Pericardium fibroblast (primary cell): ENCODE results near the gene FZD2. TPM values are rescaled to one million over a fixed set of nuclear protein-coding genes. Genes with fewer than 3 reads are reported as not detected.

ENCODE experiments used
- total RNA-seq: library from RNA; depleted of rRNA; stranded (reverse); fragments of >200 nt; gene quantifications from 2 replicates; pipeline ENCODE4 v1.2.3, GENCODE V29; 2015

The FZD2 gene
- 19.7 and 22.8 TPM in 2 replicates for total RNA-seq

GRCh38 chr17:44556832-44557606 lies at the start of gene FZD2:
Gene FZD2 (plus strand): TSS chr17:44557484. CDS start chr17:44557689, 205 bp downstream.

Other genes starting within 250 kb of the FZD2 start
- gene RUNDC3A, start 248.9 kb upstream of the FZD2 start, total RNA-seq: 0.70 and 0.85 TPM in 2 replicates
- 65.8 and 74.2 TPM in 2 replicates for gene SLC25A39, start 232.7 kb upstream of the FZD2 start, total RNA-seq
- gene GRN, start 212.2 kb upstream of the FZD2 start, total RNA-seq: 497 and 643 TPM in 2 replicates
- gene FAM171A2, start 193.6 kb upstream of the FZD2 start, total RNA-seq: 7.2 and 11.8 TPM in 2 replicates
- 0.35 and 0.68 TPM in 2 replicates for gene ITGA2B, start 167.8 kb upstream of the FZD2 start, total RNA-seq
- 9.1 and 11.4 TPM in 2 replicates for gene GPATCH8, start 54.1 kb upstream of the FZD2 start, total RNA-seq
- gene MEIOC, start 99.0 kb downstream of the FZD2 start, total RNA-seq: not detected in 2 replicates
- gene CCDC43, start 132.3 kb downstream of the FZD2 start, total RNA-seq: 18.0 and 18.7 TPM in 2 replicates
- 1.0 and 1.5 TPM in 2 replicates for gene DBF4B, start 151.2 kb downstream of the FZD2 start, total RNA-seq
- gene ADAM11, start 201.5 kb downstream of the FZD2 start, total RNA-seq: 2.6 and 2.7 TPM in 2 replicates